HCT116 (cell line): ENCODE results near the gene PARP12. TPM values are rescaled to one million over a fixed set of nuclear protein-coding genes. Genes with fewer than 3 reads are reported as not detected.

Source experiments
- ATAC-seq: fragments of 200-7000 bp; cut with Tn5 transposase; 2 replicates; pipeline ENCODE4 v1.9.1; 2020; ENCODE audit warnings: mild to moderate bottlenecking, moderate library complexity
- BruUV-seq: library from RNA; stranded (reverse); fragments of 400-500 nt; replicated peaks from 2 replicates; lab custom pipeline; 2021; lab: Mats Ljungman, UMichigan
- CTCF ChIA-PET: fragments of 300-600 bp; sonication (Branson Sonifier 250); formaldehyde crosslinking; loops from one replicate; lab custom pipeline; 2021; ENCODE audit warnings: antibody characterized with exemption; lab: Charles Lee
- POLR2A ChIA-PET: fragments of 300-600, 350-600 bp; sonication (Branson Sonifier 250); formaldehyde crosslinking; loops from one replicate; lab custom pipeline; 2021; ENCODE audit warnings: antibody characterized with exemption; lab: Charles Lee
- RAD21 ChIA-PET, 2 experiments: fragments of 300-600 bp; sonication (Branson Sonifier 250); formaldehyde crosslinking; loops; one replicate each; lab custom pipeline; 2023; ENCODE audit warnings: low total read pairs in 2 of 2; ENCODE audit not compliant: uncharacterized antibody in 2 of 2, unreplicated experiment in 2 of 2, low non-redundant PET in 1 of 2; lab: Charles Lee
- DNase-seq: peaks from one replicate; pipeline ENCODE4 v3.0.0-alpha.2; 2010; ENCODE audit warnings: low read depth, low spot score
- H2AFZ ChIP-seq: fragments of 200-600 bp; shearing (Covaris generic), sonication (generic); 2 replicates; pipeline ENCODE4 v1.6.1; 2017; ENCODE audit warnings: low read depth, mixed run types, mixed read lengths, antibody characterized with exemption, low read length; ENCODE audit not compliant: poor library complexity, severe bottlenecking
- H3K27ac ChIP-seq: 2 replicates; pipeline ENCODE4 v1.5.1; 2012; ENCODE audit warnings: low read depth, low read length
- H3K27me3 ChIP-seq: fragments of 200-600 bp; sonication (generic); 2 replicates; pipeline ENCODE4 v1.6.1; 2016; ENCODE audit warnings: mixed run types, low read length, mixed read lengths; ENCODE audit not compliant: insufficient read depth
- H3K36me3 ChIP-seq, 2 experiments: fragments of 200-500 bp in 1 of 2; fragments of 200-600 bp in 1 of 2; sonication (Bioruptor generic) in 1 of 2; sonication (generic) in 1 of 2; 2 replicates each; pipeline versions ENCODE4 v1.5.1 to v1.6.1; 2014 to 2016; ENCODE audit warnings: low read length in 2 of 2, inconsistent platforms in 1 of 2, mixed read lengths in 1 of 2, mixed run types in 1 of 2; ENCODE audit not compliant: insufficient read depth in 2 of 2, control insufficient read depth in 1 of 2
- H3K4me1 ChIP-seq, 2 experiments: fragments of 200-600 bp in 1 of 2; sonication (generic) in 1 of 2; 2 replicates each; pipeline versions ENCODE4 v1.5.1 to v1.6.1; 2012 to 2017; ENCODE audit warnings: low read length in 2 of 2, inconsistent platforms in 1 of 2, mild to moderate bottlenecking in 1 of 2, mixed read lengths in 1 of 2, mixed run types in 1 of 2, moderate library complexity in 1 of 2; ENCODE audit not compliant: insufficient read depth in 2 of 2, control insufficient read depth in 1 of 2
- H3K4me2 ChIP-seq: fragments of 200-600 bp; sonication (generic); 2 replicates; pipeline ENCODE4 v1.6.1; 2017; ENCODE audit warnings: mixed run types, low read length, mixed read lengths
- H3K4me3 ChIP-seq, 2 experiments: fragments of 200-600 bp in 1 of 2; sonication (generic) in 1 of 2; replicated peaks in 1 of 2; 2 replicates each; pipeline ENCODE4 v1.5.1; 2011 to 2016; ENCODE audit warnings: low read length in 2 of 2, control low read depth in 1 of 2, low read depth in 1 of 2, mild to moderate bottlenecking in 1 of 2, mixed read lengths in 1 of 2, mixed run types in 1 of 2
- H3K79me2 ChIP-seq: fragments of 200-600 bp; sonication (generic); 2 replicates; pipeline ENCODE4 v1.6.1; 2017; ENCODE audit warnings: mild to moderate bottlenecking, mixed run types, low read length, moderate library complexity, mixed read lengths; ENCODE audit not compliant: insufficient read depth
- H3K9ac ChIP-seq: fragments of 200-600 bp; sonication (generic); 2 replicates; pipeline ENCODE4 v1.6.1; 2016; ENCODE audit warnings: low read length, mixed read lengths
- H3K9me2 ChIP-seq: fragments of 200-600 bp; sonication (generic), shearing (Covaris generic); 2 replicates; pipeline ENCODE4 v1.6.1; 2017; ENCODE audit warnings: mixed run types, mild to moderate bottlenecking, moderate library complexity; ENCODE audit not compliant: insufficient read depth
- H3K9me3 ChIP-seq, 2 experiments: fragments of 200-500 bp in 1 of 2; fragments of 200-600 bp in 1 of 2; sonication (Bioruptor generic) in 1 of 2; sonication (generic) in 1 of 2; 2 replicates each; pipeline ENCODE4 v1.6.1; 2014 to 2017; ENCODE audit warnings: low read length in 2 of 2, mixed read lengths in 2 of 2, inconsistent platforms in 1 of 2, low read depth in 1 of 2, mild to moderate bottlenecking in 1 of 2, mixed run types in 1 of 2, moderate library complexity in 1 of 2; ENCODE audit not compliant: control insufficient read depth in 1 of 2, insufficient read depth in 1 of 2
- H4K20me1 ChIP-seq: fragments of 200-600 bp; sonication (generic), shearing (Covaris generic); 2 replicates; pipeline ENCODE4 v1.6.1; 2017; ENCODE audit warnings: mixed run types, mild to moderate bottlenecking, moderate library complexity; ENCODE audit not compliant: insufficient read depth
- ATF3 ChIP-seq: IDR thresholded peaks from 2 replicates; pipeline ENCODE4 v1.6.1; 2012
- CEBPB ChIP-seq: IDR thresholded peaks from 2 replicates; pipeline ENCODE4 v1.6.1; 2012; ENCODE audit warnings: low read depth
- ELF1 ChIP-seq: IDR thresholded peaks from 2 replicates; pipeline ENCODE4 v1.6.1; 2012; ENCODE audit warnings: low read depth, borderline replicate concordance
- intact Hi-C: fragments of 100-400 bp; cut with micrococcal nuclease; formaldehyde crosslinking; loops from 2 replicates; pipeline ENCODE4 v1.10.0; 2022
- total RNA-seq: library from RNA; stranded (reverse); gene quantifications from one replicate; pipeline ENCODE4 v1.2.1, GENCODE V29; 2021; ENCODE audit not compliant: unreplicated experiment

PARP12 gene
- total RNA-seq, 1 experiment from 2014 or later = 17.7 TPM

DNA sequence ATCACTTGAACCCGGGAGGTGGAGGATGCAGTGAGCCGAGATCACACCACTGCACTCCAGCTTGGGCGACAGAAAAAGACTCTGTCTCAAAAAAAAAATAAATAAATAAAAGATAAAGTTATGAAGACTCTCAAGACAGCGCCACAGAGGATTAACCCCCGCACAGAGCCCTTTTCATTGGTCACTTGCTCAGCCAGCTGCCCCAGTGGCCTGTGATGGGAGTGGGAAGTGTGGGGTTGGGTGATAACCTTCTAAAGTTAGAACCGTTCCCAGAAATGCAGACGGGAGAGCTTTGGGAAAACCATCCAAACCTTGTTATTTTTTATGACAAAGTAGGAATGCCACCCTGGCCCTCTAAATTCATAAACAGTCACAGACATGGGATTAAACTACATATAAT is 57.4 kb downstream of the PARP12 start:
- Histone ChIP-seq H3K9me2 (no peaks in the 10 kb centered on the region), H3K4me1 (peaks cover 0 to 9% of the 10 kb centered on the region in 2 experiments; a peak in 2 of 4 replicates), H4K20me1 (no peaks in the 10 kb centered on the region), H3K79me2 (no peaks in the 10 kb centered on the region), H3K27me3 (no peaks in the 10 kb centered on the region), H3K4me2 (peak overlapping the region; percentile 12; the same call in 1 of the 2 replicates), H3K27ac (no peak overlapping the region), H3K36me3 (no peaks in the 10 kb centered on the region), H2AFZ (no peak overlapping the region), H3K9me3 (no peaks in the 10 kb centered on the region), H3K4me3 (no peak overlapping the region), H3K9ac (no peak overlapping the region)
- POLR2A ChIA-PET = interaction anchor here (0.6 kb wide), 1 partner anchor 627 kb away, joined by 4 read pairs; no protein-coding TSS in a partner anchor
- intact Hi-C loops = loop anchor here (1.0 kb wide), 1 partner anchor 505 kb away; no protein-coding TSS in a partner anchor
- CTCF ChIA-PET = interaction anchor here (0.9 to 5.3 kb wide), 17 partner anchors 12 to 641 kb away, joined by 3 to 55 read pairs (median 4); no protein-coding TSS in a partner anchor
- ATAC-seq = no peak
- RAD21 ChIA-PET = interaction anchor here in 1 of 2 experiments (1.5 kb wide), 1 partner anchor 386 kb away, joined by 5 read pairs; no protein-coding TSS in a partner anchor
- BruUV-seq = no TSS peak
- DNase-seq = no peak
- TF ChIP-seq ELF1 = no peak

DNA sequence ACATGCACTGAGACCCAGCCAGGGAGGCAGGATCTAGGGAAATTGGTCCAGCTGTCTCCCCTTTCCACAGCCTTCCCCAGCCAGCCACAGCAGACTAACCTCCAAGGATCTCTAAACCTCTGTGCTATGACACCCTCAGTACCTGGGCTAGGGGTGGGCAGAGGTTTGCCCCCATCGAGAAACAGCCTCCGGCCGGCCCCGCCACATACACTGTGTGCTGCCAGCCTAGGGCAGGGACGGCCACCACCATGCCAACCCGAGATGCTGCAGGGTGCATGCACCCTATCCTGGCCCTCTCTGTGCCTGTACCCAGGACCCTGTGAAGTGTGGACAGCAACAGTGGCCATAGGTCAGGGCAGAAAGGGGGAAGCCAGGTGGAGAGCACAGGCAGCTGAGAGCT is 58.1 kb downstream of the PARP12 start:
- Histone ChIP-seq H3K9me3 (no peaks in the 10 kb centered on the region), H3K36me3 (no peaks in the 10 kb centered on the region), H4K20me1 (no peaks in the 10 kb centered on the region), H3K4me1 (peaks cover 0 to 9% of the 10 kb centered on the region in 2 experiments; a peak in 2 of 4 replicates), H3K79me2 (no peaks in the 10 kb centered on the region), H3K4me3 (no peak overlapping the region), H3K9me2 (no peaks in the 10 kb centered on the region), H3K27me3 (no peaks in the 10 kb centered on the region), H3K9ac (no peak overlapping the region), H3K4me2 (no peak overlapping the region), H3K27ac (no peak overlapping the region), H2AFZ (no peak overlapping the region)
- no peak for ATAC-seq
- DNase-seq = no peak
- ChIA-PET CTCF (interaction anchor here (1.7 to 5.3 kb wide), 6 partner anchors 11 to 504 kb away, joined by 4 to 55 read pairs (median 16); no protein-coding TSS in a partner anchor), RAD21 (no interaction called here), POLR2A (interaction anchor here (0.6 kb wide), 1 partner anchor 627 kb away, joined by 4 read pairs; no protein-coding TSS in a partner anchor)
- TF ChIP-seq CEBPB = no peak
- TF ChIP-seq ATF3 = no peak
- no TSS peak for BruUV-seq
- intact Hi-C loops = loop anchor here (1.0 kb wide), 2 partner anchors 339 to 504 kb away; no protein-coding TSS in a partner anchor
